ENCODE measurements around the gene THBS4.

THBS4 gene

GRCh38 chr5:80064124-80064523 lies 29.0 kb downstream of the THBS4 start:
- TF ChIP-seq CTCF (IDR thresholded peaks at IDR 0.05; ENCODE audit: low read depth, low read length, poor library complexity, severe bottlenecking) (no peak), EZH2phosphoT487 (IDR thresholded peaks at IDR 0.05; ENCODE audit: borderline replicate concordance, low read length) (no peak)
- H3K4me3 ChIP-seq (ENCODE audit: low read length), result no peak overlapping the region

DNA sequence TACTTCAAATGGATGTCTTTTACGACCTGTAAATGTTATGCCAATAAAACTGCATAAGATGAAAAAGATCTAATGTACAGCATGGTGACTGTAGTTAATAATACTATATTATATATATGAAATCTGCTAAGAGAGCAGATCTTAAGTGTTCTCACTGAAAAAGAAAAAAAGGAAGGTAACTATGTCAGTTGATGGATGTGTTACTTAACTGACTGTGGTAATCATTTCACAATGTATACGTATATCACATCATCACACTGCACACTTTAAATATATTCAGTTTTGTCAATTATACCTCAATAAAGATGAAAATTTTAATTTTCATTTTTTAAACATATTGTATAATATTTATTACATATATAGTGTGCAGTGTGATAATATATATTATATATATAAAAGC lies 31.9 kb downstream of the THBS4 start:
- Histone ChIP-seq H3K79me2 (ENCODE audit: control insufficient read depth, low read length) (no peaks in the 10 kb centered on the region), H3K4me2 (ENCODE audit: low read length) (no peak overlapping the region), H3K27me3 (ENCODE audit: control insufficient read depth, low read length) (no peaks in the 10 kb centered on the region), H3F3A (ENCODE audit: control insufficient read depth, insufficient read depth) (no peaks in the 10 kb centered on the region), H3K27ac (ENCODE audit: low read depth, low read length) (no peak overlapping the region), H3K9me2 (replicated peaks; ENCODE audit: control insufficient read depth, low read length) (no peaks in the 10 kb centered on the region), H3K4me3 (ENCODE audit: low read length) (no peak overlapping the region), H3K36me3 (ENCODE audit: control insufficient read depth, low read length) (no peaks in the 10 kb centered on the region), H3K9me3 (ENCODE audit: control insufficient read depth, insufficient read depth, low read length) (no peaks in the 10 kb centered on the region), H3K4me1 (ENCODE audit: control insufficient read depth, low read length) (peaks cover 17% of the 10 kb centered on the region), H4K20me1 (ENCODE audit: control insufficient read depth, insufficient read depth, low read depth, low read length) (no peaks in the 10 kb centered on the region)
- no peak for TF ChIP-seq CTCF (IDR thresholded peaks at IDR 0.05; ENCODE audit: low read depth, low read length, poor library complexity, severe bottlenecking)
- TF ChIP-seq EZH2phosphoT487 (IDR thresholded peaks at IDR 0.05; ENCODE audit: borderline replicate concordance, low read length), result no peak

More at GRCh38 chr5:80064124-80064523, 29.0 kb downstream of the THBS4 start:
- Histone ChIP-seq H3K9me3 (ENCODE audit: control insufficient read depth, insufficient read depth, low read length) (no peaks in the 10 kb centered on the region), H3K27ac (ENCODE audit: low read depth, low read length) (no peak overlapping the region), H3K27me3 (ENCODE audit: control insufficient read depth, low read length) (no peaks in the 10 kb centered on the region), H3K36me3 (ENCODE audit: control insufficient read depth, low read length) (no peaks in the 10 kb centered on the region), H3K9me2 (replicated peaks; ENCODE audit: control insufficient read depth, low read length) (no peaks in the 10 kb centered on the region), H3F3A (ENCODE audit: control insufficient read depth, insufficient read depth) (no peaks in the 10 kb centered on the region), H3K79me2 (ENCODE audit: control insufficient read depth, low read length) (no peaks in the 10 kb centered on the region), H3K4me2 (ENCODE audit: low read length) (no peak overlapping the region), H3K4me1 (ENCODE audit: control insufficient read depth, low read length) (no peaks in the 10 kb centered on the region), H4K20me1 (ENCODE audit: control insufficient read depth, insufficient read depth, low read depth, low read length) (no peaks in the 10 kb centered on the region)

DNA sequence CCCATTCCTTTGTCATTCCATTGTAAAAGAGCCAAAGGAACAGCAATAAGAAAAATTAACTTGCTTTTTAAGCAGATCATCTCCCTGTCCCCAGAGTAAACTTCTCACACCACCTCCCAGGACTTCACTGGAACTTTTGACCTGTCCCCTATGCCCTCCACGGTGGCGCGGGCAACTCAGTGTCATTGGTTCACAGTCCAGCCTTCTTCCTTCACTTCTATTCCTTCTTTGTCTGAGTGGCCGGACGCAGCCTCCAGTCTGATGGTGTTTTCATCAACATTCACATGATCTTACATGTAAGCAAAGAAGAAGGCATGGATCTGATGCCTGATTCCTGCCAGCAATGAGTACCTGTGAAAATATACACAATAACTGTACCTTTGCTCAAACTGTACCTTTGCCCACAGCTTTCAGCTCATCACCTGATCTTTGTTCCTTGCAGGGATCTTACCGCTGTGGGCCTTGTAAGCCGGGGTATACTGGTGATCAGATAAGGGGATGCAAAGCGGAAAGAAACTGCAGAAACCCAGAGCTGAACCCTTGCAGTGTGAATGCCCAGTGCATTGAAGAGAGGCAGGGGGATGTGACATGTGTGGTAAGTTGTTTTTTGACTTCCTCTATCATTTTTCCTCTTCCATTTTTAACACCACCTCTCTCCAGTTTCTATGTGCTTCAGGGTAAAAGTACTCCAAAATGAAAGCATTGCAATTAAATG lies 32.5 kb downstream of the THBS4 start:
- Histone ChIP-seq H3K79me2 (ENCODE audit: control insufficient read depth, low read length) (no peaks in the 10 kb centered on the region), H3K27ac (ENCODE audit: low read depth, low read length) (no peak overlapping the region), H3K27me3 (ENCODE audit: control insufficient read depth, low read length) (no peaks in the 10 kb centered on the region), H4K20me1 (ENCODE audit: control insufficient read depth, insufficient read depth, low read depth, low read length) (no peaks in the 10 kb centered on the region), H3K9me2 (replicated peaks; ENCODE audit: control insufficient read depth, low read length) (no peaks in the 10 kb centered on the region), H3K4me2 (ENCODE audit: low read length) (no peak overlapping the region), H3K36me3 (ENCODE audit: control insufficient read depth, low read length) (no peaks in the 10 kb centered on the region), H3K4me1 (ENCODE audit: control insufficient read depth, low read length) (peaks cover 17% of the 10 kb centered on the region), H3K9me3 (ENCODE audit: control insufficient read depth, insufficient read depth, low read length) (no peaks in the 10 kb centered on the region), H3K4me3 (ENCODE audit: low read length) (no peak overlapping the region), H3F3A (ENCODE audit: control insufficient read depth, insufficient read depth) (no peaks in the 10 kb centered on the region)
- TF ChIP-seq EZH2phosphoT487 (IDR thresholded peaks at IDR 0.05; ENCODE audit: borderline replicate concordance, low read length) (no peak), CTCF (IDR thresholded peaks at IDR 0.05; ENCODE audit: low read depth, low read length, poor library complexity, severe bottlenecking) (no peak)
